Keratinocyte (primary cell): Measurements from ENCODE around the gene UCMA.

ENCODE experiments used
- EZH2 ChIP-seq: IDR thresholded peaks from one replicate; pipeline ENCODE4 v1.6.1; 2012; ENCODE audit warnings: inconsistent platforms, mild to moderate bottlenecking, low read length, moderate library complexity
- TF ChIP-seq, protein P1 (sequence below), 3 experiments: IDR thresholded peaks in 1 of 3; conservative IDR thresholded peaks in 1 of 3; optimal IDR thresholded peaks in 1 of 3; 2 replicates in 2 of 3; 3 replicates in 1 of 3; pipeline versions ENCODE3 to v1.5.1; 2011; ENCODE audit warnings: low read length in 3 of 3, mild to moderate bottlenecking in 3 of 3, moderate library complexity in 2 of 3, control low read depth in 1 of 3, inconsistent platforms in 1 of 3; ENCODE audit not compliant: insufficient read depth in 2 of 3; ENCODE audit errors: extremely low read depth in 1 of 3

DNA sequence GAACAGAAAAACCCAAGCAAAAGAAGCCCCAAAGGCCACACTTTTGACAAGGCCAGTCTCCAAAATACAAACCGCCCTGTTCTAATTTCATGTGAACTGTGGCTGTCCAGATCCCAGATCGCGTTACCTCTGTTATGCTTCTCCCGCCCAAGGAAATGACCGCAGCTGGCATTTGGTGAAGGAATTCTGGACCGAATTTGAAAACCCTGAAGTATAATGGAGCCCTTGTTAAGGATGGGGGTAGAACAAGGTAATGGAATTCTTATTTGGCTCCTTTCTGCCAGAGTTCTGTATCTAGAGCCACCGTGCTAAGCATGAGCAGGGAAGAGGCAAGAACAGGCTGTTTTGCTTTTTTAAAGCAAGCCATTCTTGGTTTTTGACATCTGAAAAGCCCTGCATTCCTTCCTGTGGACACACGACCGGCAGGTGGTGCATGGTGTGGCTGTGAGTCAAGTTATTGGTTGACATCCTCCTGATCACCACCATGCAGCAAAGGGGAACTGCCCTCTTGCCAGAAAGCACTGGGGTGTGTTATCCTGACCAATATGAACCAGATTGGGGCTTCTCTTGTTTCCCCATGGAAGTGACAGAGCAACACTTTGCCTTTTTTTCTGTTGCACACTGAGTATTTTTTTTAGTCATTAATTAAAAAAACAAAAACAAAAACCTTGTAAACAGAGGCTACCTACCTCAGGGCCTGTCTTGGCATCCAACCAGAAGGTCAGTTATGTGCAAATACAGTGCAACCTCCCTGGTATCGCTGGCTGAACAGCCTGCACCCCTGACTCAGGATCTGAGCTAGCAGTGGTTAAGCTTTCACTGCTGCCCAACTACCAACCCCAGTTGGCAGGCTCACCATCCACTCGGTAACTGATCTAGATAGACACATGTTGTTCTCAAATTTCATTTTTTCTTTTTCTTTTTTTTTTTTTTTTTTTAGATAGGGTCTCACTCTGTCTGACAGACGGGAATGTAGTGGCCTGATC lies 14.2 kb downstream of the UCMA start:
- TF ChIP-seq, protein P1, sequence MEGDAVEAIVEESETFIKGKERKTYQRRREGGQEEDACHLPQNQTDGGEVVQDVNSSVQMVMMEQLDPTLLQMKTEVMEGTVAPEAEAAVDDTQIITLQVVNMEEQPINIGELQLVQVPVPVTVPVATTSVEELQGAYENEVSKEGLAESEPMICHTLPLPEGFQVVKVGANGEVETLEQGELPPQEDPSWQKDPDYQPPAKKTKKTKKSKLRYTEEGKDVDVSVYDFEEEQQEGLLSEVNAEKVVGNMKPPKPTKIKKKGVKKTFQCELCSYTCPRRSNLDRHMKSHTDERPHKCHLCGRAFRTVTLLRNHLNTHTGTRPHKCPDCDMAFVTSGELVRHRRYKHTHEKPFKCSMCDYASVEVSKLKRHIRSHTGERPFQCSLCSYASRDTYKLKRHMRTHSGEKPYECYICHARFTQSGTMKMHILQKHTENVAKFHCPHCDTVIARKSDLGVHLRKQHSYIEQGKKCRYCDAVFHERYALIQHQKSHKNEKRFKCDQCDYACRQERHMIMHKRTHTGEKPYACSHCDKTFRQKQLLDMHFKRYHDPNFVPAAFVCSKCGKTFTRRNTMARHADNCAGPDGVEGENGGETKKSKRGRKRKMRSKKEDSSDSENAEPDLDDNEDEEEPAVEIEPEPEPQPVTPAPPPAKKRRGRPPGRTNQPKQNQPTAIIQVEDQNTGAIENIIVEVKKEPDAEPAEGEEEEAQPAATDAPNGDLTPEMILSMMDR (optimal IDR thresholded peaks at IDR 0.05 in 1 of 3, IDR thresholded peaks at IDR 0.05 in 1 of 3, conservative IDR thresholded peaks at IDR 0.05 in 1 of 3; ENCODE audit: extremely low read depth in 1 of 3, insufficient read depth in 2 of 3, low read length in 3 of 3): peak; percentile 10 to 44 (median 37)
- TF ChIP-seq EZH2: no peak
